Activated CD8-positive, alpha-beta memory T cell treated with anti-CD3 and anti-CD28 coated beads for 48 hours (primary cell): ENCODE measurements around the gene MECP2.

ENCODE experiments used
- DNase-seq, 3 experiments: peaks; one replicate each; pipeline ENCODE4 v3.0.0-alpha.2; 2020; ENCODE audit warnings: low read depth in 2 of 3, low spot score in 2 of 3

The MECP2 gene

GRCh38 chrX:154019061-154019621 is 78.4 kb downstream of the MECP2 start:
- DNase-seq = peak in 1 of 3 experiments; percentile 6

GRCh38 chrX:154018518-154019060 is 78.9 kb downstream of the MECP2 start:
- DNase-seq = no peak

GRCh38 chrX:154017766-154018517 is 79.6 kb downstream of the MECP2 start:
- DNase-seq = no peak

- DNase-seq = no peak
Observed at GRCh38 chrX:154016366-154017076, 81.0 kb downstream of the MECP2 start.

DNA sequence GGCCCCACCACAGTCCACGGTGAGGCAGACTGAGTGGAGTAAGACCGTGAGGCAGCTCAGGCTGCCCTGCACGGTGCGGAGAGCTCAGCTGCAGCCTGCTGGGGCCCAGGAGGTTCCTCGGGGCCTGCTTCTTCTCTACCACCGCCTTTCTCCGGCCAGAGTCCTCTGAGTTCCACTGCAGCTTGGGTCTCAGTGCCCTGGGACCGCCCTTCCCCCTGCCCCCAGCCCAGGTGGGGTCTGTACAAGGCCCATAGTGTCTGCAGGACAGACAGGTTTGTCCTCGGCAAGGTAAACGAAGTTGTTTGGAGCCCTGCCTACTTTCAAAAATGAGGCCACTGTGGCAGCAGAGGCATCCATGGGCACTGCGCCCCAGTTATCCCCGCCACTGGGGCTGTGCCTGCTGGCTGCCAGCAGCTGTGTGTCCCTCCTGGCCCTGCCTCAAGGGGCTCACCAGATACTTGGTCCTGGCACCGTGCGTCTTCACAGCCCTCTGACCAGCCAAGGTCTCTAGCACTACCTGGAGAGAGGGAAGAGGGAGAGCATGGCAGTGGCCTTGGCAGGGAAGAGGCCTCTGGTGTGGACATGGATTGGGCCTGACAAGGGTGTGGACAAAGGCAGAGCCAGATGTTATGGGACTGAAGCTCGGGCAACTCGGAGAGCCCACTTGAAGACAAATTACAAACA is 81.8 kb downstream of the MECP2 start:
- DNase-seq = no peak

DNA sequence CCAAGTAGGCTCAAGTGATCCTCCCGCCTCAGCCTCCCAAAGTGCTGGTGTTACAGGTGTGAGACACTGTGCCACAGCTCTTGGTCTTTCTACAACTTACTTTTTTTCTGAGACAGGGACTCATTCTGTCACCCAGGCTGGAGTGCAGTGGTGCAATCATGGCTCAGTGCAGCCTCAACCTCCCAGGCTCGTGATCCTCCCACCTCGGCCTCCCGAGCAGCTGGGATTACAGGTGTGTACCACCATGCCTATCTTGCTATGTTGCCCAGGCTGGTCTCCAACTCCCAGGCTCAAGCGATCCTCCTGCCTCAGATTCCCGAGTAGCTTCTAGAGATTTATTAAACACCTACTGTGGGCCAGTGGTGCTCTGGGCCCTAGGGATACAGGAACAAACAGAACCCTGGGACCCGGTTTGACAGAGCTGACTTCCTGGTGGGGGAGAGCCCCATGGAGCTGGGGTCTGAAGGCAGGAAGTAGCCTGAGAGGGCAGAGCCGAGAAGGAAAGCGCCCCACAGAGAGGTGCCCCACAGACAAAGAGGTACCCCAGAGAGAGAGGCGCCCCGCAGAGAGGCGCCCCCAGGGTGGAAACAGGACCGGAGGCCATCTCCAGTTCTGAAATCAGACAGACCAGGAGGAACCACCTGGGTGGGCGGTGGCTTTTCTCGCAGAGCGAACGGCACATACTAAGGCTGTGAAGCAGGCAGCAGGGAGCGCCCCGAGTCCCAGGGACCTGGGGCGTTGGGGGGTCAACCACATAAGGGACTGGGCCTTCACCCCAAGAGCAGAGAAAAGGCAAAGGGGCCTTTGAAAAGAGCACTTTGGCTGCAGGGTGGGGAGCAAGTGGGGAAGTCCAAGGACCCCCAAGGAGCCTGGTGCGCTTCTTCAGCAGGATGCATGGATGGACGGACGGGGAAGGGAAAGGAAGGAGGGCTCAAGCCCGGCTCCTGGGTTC is 82.8 kb downstream of the MECP2 start:
- DNase-seq = no peak

DNA sequence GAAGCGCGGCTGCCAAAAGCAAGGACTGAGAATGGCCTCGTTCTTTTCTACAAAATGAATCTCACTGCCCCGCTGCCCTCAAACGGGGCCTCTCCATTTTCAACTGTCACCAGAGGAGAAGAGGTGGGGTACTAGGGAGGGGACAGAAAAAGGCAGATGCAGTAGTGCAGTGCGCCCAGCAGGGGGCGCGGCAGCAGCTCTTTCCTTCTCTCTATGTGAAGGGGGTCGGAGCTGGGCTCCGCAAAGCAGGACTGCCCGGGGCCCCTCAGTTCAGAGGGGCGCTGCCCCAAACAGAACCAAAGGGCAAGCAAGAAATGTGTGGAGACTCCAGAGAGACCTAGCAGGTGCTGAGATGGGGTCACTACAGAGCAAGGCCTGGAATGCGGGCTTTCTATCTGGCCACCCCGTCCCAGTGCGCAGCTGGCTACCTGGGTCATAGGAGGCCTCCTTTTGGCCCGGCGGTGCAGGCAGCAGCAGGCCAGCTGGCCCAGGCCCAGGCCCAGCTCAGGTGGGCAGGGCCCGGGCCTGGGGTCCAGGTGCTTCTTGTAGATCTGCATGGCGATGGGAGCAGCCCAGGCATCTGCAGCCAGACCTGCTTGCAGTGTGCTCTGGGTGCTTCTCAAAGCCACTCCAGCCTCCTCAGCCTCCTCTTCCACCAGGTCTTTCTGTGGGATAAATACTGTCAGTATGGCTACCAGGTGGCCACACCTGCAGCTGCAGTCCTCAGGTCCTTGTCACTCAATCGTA is 83.7 kb downstream of the MECP2 start:
- peak in 1 of 3 experiments; percentile 37 for DNase-seq

DNA sequence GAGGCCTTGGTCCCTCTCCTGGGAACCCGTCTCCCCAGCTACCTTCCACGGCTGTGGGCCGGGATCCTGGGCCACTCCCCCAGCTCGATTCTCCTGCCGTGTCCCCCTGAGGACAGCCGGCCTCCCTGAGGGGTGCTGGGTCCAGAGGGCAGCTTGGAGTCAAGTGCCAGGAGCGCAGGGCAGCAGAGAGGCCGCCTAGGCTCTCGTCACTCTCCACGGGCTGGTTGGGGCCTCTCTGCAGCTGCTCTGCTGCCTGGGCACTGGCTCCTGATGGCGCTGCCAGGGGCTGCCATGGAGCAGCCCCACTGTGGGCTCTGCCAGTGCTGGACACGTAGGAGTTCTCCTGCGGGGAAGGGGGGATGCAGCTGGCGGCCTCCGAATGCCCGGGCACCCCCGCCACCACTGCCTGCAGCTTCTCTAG is 84.5 kb downstream of the MECP2 start:
- no peak for DNase-seq

- no peak for DNase-seq
Observed at GRCh38 chrX:154012336-154012991, 85.1 kb downstream of the MECP2 start.

- no peak for DNase-seq
Observed at GRCh38 chrX:154011376-154012335, 85.9 kb downstream of the MECP2 start.

DNA sequence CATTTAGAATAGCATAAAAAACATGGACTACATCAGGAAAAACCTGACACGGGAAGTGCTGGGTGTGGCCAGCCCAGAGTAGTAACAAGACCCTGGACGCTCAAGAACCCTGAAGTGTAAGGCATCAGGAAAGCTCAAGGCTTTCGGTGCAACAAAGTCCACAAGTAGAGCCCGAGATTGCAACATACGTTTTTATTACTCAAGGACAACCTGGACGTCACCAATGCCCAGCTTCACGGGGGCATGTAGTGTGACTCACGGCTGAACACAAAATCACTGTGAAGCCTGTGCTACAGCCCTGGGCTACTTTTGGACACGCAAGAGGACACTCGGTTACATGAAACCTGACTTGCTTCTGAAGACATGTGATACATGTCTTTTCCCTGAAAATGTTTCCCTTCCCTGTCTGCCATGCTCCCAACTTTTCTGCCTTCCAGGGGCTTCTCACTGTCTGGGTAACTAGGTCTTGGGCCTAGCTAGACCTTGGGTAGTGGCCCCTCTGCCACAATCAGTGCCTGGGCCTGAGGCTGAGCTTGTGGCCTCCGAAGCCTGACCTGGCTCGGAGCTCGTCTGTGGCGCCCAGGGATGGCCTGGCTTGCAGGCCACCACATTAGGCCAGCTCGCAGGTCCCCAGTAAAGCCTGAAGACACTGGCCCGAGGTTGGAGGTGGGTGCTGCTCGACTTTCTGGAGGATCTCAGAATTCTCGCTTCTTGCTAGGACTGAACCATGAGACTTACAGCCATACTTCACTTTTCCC is 87.0 kb downstream of the MECP2 start:
- no peak for DNase-seq

DNA sequence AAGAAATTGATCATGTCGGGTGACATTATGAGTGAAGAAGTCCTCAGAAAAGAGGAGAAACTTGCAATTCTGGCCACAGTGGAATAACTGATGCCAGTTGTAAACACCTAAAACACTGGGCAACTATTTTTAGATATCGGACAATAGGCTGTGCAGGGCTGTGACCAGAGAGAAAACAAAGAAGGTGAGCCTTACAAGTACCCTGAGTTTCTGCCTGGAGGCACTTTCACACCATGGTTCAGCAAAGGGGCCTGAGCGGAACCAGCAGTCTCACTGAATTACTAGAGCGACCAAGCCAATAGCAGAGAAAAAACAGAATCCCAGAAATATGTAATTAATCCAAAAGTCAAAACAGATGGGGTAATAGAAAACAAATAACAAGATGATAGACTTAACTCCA is 89.0 kb downstream of the MECP2 start:
- no peak for DNase-seq

GRCh38 chrX:154006947-154007346 is 90.6 kb downstream of the MECP2 start:
- DNase-seq = no peak

- no peak for DNase-seq
Observed at GRCh38 chrX:154004315-154004714, 93.2 kb downstream of the MECP2 start.

DNA sequence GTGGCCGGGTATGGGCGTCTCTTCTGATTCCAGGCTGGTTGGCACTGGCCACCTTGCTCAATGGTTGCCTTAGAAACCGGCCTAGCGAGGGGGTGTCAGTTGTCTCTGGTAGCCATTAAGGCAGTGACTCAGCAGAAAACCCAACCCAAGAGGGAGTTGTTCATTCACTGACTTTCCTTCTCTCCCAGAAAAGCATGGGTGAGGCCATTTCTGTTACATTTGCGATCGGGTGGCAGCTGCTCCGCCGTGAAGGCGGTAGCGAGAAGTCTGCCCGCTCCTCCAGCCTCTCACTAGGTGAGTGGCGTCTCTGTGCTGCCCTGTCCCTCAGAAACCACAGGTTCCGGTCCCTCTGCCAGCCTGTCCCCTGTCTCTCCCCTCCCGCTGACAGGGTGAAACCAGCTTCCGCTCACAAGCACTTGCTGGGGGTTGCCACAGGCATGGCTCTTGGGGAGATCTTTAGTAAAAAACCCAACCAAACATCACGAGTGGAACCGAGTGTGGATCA is 95.2 kb downstream of the MECP2 start:
- no peak for DNase-seq

- DNase-seq = no peak
Observed at GRCh38 chrX:154000051-154000450, 97.5 kb downstream of the MECP2 start.
